ENCODE measurements around the gene NXN.

NXN gene

GRCh38 chr17:826778-827177 lies 152.8 kb downstream of the NXN start:
- H3K36me3 ChIP-seq (ENCODE audit: insufficient read depth, low read length) = no peaks in the 10 kb centered on the region
- no peak overlapping the region for H3K9ac ChIP-seq (ENCODE audit: low read depth, low read length)
- no peaks in the 10 kb centered on the region for H3K27me3 ChIP-seq (ENCODE audit: control insufficient read depth, insufficient read depth, low read length)
- no peak overlapping the region for H3K4me3 ChIP-seq (ENCODE audit: low read length)
- H3K9me3 ChIP-seq (replicated peaks; ENCODE audit: low read length) = no peaks in the 10 kb centered on the region
- H3K4me1 ChIP-seq (ENCODE audit: control insufficient read depth, insufficient read depth, low read length) = no peaks in the 10 kb centered on the region
- no peak overlapping the region for H3K4me2 ChIP-seq (ENCODE audit: low read length)

GRCh38 chr17:825216-825615 lies 154.4 kb downstream of the NXN start:
- no peak overlapping the region for H3K9ac ChIP-seq (ENCODE audit: low read depth, low read length)
- H3K4me3 ChIP-seq (ENCODE audit: low read length) = no peak overlapping the region
- H3K4me1 ChIP-seq (ENCODE audit: control insufficient read depth, insufficient read depth, low read length) = no peaks in the 10 kb centered on the region
- no peak overlapping the region for H3K4me2 ChIP-seq (ENCODE audit: low read length)
- H3K27me3 ChIP-seq (ENCODE audit: control insufficient read depth, insufficient read depth, low read length) = no peaks in the 10 kb centered on the region
- no peaks in the 10 kb centered on the region for H3K9me3 ChIP-seq (replicated peaks; ENCODE audit: low read length)
- H3K36me3 ChIP-seq (ENCODE audit: insufficient read depth, low read length) = no peaks in the 10 kb centered on the region

GRCh38 chr17:824378-824777 lies 155.2 kb downstream of the NXN start:
- Histone ChIP-seq H3K36me3 (ENCODE audit: insufficient read depth, low read length) (no peaks in the 10 kb centered on the region), H3K9ac (ENCODE audit: low read depth, low read length) (no peak overlapping the region), H3K27me3 (ENCODE audit: control insufficient read depth, insufficient read depth, low read length) (no peaks in the 10 kb centered on the region), H3K4me2 (ENCODE audit: low read length) (no peak overlapping the region), H3K4me3 (ENCODE audit: low read length) (no peak overlapping the region), H3K9me3 (replicated peaks; ENCODE audit: low read length) (no peaks in the 10 kb centered on the region), H3K4me1 (ENCODE audit: control insufficient read depth, insufficient read depth, low read length) (no peaks in the 10 kb centered on the region)

GRCh38 chr17:823501-823902 lies 156.1 kb downstream of the NXN start:
- Histone ChIP-seq H3K36me3 (ENCODE audit: insufficient read depth, low read length) (no peaks in the 10 kb centered on the region), H3K9me3 (replicated peaks; ENCODE audit: low read length) (no peaks in the 10 kb centered on the region)

GRCh38 chr17:819251-819650 lies 160.3 kb downstream of the NXN start:
- Histone ChIP-seq H3K4me1 (ENCODE audit: control insufficient read depth, insufficient read depth, low read length) (no peaks in the 10 kb centered on the region), H3K9ac (ENCODE audit: low read depth, low read length) (no peak overlapping the region)

More at GRCh38 chr17:823501-823902, 156.1 kb downstream of the NXN start:
- H3K9ac ChIP-seq (ENCODE audit: low read depth, low read length) = no peak overlapping the region
- no peak overlapping the region for H3K4me2 ChIP-seq (ENCODE audit: low read length)
- H3K4me3 ChIP-seq (ENCODE audit: low read length) = no peak overlapping the region
- H3K4me1 ChIP-seq (ENCODE audit: control insufficient read depth, insufficient read depth, low read length) = no peaks in the 10 kb centered on the region
- no peaks in the 10 kb centered on the region for H3K27me3 ChIP-seq (ENCODE audit: control insufficient read depth, insufficient read depth, low read length)

GRCh38 chr17:814371-814770 lies 165.2 kb downstream of the NXN start:
- H3K4me1 ChIP-seq (ENCODE audit: control insufficient read depth, insufficient read depth, low read length) = no peaks in the 10 kb centered on the region

More at GRCh38 chr17:819251-819650, 160.3 kb downstream of the NXN start:
- peaks cover 4% of the 10 kb centered on the region for H3K27me3 ChIP-seq (ENCODE audit: control insufficient read depth, insufficient read depth, low read length)
- H3K4me2 ChIP-seq (ENCODE audit: low read length) = no peak overlapping the region
- H3K36me3 ChIP-seq (ENCODE audit: insufficient read depth, low read length) = no peaks in the 10 kb centered on the region
- no peak overlapping the region for H3K4me3 ChIP-seq (ENCODE audit: low read length)
- H3K9me3 ChIP-seq (replicated peaks; ENCODE audit: low read length) = no peaks in the 10 kb centered on the region

GRCh38 chr17:812638-813204 lies 166.9 kb downstream of the NXN start:
- Histone ChIP-seq H3K36me3 (ENCODE audit: insufficient read depth, low read length) (no peaks in the 10 kb centered on the region), H3K4me3 (ENCODE audit: low read length) (no peak overlapping the region), H3K9me3 (replicated peaks; ENCODE audit: low read length) (no peaks in the 10 kb centered on the region)

More at GRCh38 chr17:814371-814770, 165.2 kb downstream of the NXN start:
- peaks cover 4% of the 10 kb centered on the region for H3K27me3 ChIP-seq (ENCODE audit: control insufficient read depth, insufficient read depth, low read length)
- H3K4me3 ChIP-seq (ENCODE audit: low read length) = no peak overlapping the region
- H3K36me3 ChIP-seq (ENCODE audit: insufficient read depth, low read length) = no peaks in the 10 kb centered on the region
- H3K9me3 ChIP-seq (replicated peaks; ENCODE audit: low read length) = no peaks in the 10 kb centered on the region
- H3K4me2 ChIP-seq (ENCODE audit: low read length) = no peak overlapping the region
- no peak overlapping the region for H3K9ac ChIP-seq (ENCODE audit: low read depth, low read length)

GRCh38 chr17:811051-811784 lies 168.4 kb downstream of the NXN start:
- H3K36me3 ChIP-seq (ENCODE audit: insufficient read depth, low read length) = no peaks in the 10 kb centered on the region
- H3K9ac ChIP-seq (ENCODE audit: low read depth, low read length) = no peak overlapping the region

More at GRCh38 chr17:812638-813204, 166.9 kb downstream of the NXN start:
- H3K4me2 ChIP-seq (ENCODE audit: low read length) = no peak overlapping the region
- H3K4me1 ChIP-seq (ENCODE audit: control insufficient read depth, insufficient read depth, low read length) = no peaks in the 10 kb centered on the region
- H3K9ac ChIP-seq (ENCODE audit: low read depth, low read length) = no peak overlapping the region
- peaks cover 4% of the 10 kb centered on the region for H3K27me3 ChIP-seq (ENCODE audit: control insufficient read depth, insufficient read depth, low read length)

GRCh38 chr17:807523-808294 lies 171.9 kb downstream of the NXN start:
- H3K4me3 ChIP-seq (ENCODE audit: low read length) = no peak overlapping the region
- H3K9ac ChIP-seq (ENCODE audit: low read depth, low read length) = no peak overlapping the region
- no peak overlapping the region for H3K4me2 ChIP-seq (ENCODE audit: low read length)
- H3K9me3 ChIP-seq (replicated peaks; ENCODE audit: low read length) = no peaks in the 10 kb centered on the region
- H3K27me3 ChIP-seq (ENCODE audit: control insufficient read depth, insufficient read depth, low read length) = no peaks in the 10 kb centered on the region
- H3K4me1 ChIP-seq (ENCODE audit: control insufficient read depth, insufficient read depth, low read length) = no peaks in the 10 kb centered on the region
- no peaks in the 10 kb centered on the region for H3K36me3 ChIP-seq (ENCODE audit: insufficient read depth, low read length)

More at GRCh38 chr17:811051-811784, 168.4 kb downstream of the NXN start:
- no peaks in the 10 kb centered on the region for H3K9me3 ChIP-seq (replicated peaks; ENCODE audit: low read length)
- H3K4me3 ChIP-seq (ENCODE audit: low read length) = no peak overlapping the region
- no peaks in the 10 kb centered on the region for H3K4me1 ChIP-seq (ENCODE audit: control insufficient read depth, insufficient read depth, low read length)
- no peak overlapping the region for H3K4me2 ChIP-seq (ENCODE audit: low read length)
- peaks cover 2% of the 10 kb centered on the region for H3K27me3 ChIP-seq (ENCODE audit: control insufficient read depth, insufficient read depth, low read length)

- H3K27me3 ChIP-seq (ENCODE audit: control insufficient read depth, insufficient read depth, low read length) = no peaks in the 10 kb centered on the region
- no peak overlapping the region for H3K4me2 ChIP-seq (ENCODE audit: low read length)
- no peaks in the 10 kb centered on the region for H3K36me3 ChIP-seq (ENCODE audit: insufficient read depth, low read length)
- H3K9ac ChIP-seq (ENCODE audit: low read depth, low read length) = no peak overlapping the region
- H3K9me3 ChIP-seq (replicated peaks; ENCODE audit: low read length) = no peaks in the 10 kb centered on the region
- H3K4me1 ChIP-seq (ENCODE audit: control insufficient read depth, insufficient read depth, low read length) = no peaks in the 10 kb centered on the region
- H3K4me3 ChIP-seq (ENCODE audit: low read length) = no peak overlapping the region
These were observed 172.6 kb downstream of the NXN start for GRCh38 chr17:806781-807522.

GRCh38 chr17:806346-806745 lies 173.2 kb downstream of the NXN start:
- no peak overlapping the region for H3K4me2 ChIP-seq (ENCODE audit: low read length)
- no peaks in the 10 kb centered on the region for H3K27me3 ChIP-seq (ENCODE audit: control insufficient read depth, insufficient read depth, low read length)
- H3K9me3 ChIP-seq (replicated peaks; ENCODE audit: low read length) = no peaks in the 10 kb centered on the region
- no peak overlapping the region for H3K9ac ChIP-seq (ENCODE audit: low read depth, low read length)
- no peaks in the 10 kb centered on the region for H3K4me1 ChIP-seq (ENCODE audit: control insufficient read depth, insufficient read depth, low read length)
- H3K4me3 ChIP-seq (ENCODE audit: low read length) = no peak overlapping the region
- no peaks in the 10 kb centered on the region for H3K36me3 ChIP-seq (ENCODE audit: insufficient read depth, low read length)

Data from skeletal muscle satellite cell (primary cell).